KOPT-K1 (cell line): ENCODE results near the gene PUM2.
"Not testable (repeated sequence)": the region's sequence is repeated elsewhere in the genome, so short reads cannot be mapped to it uniquely, and the experiment has no call there.

Experiments
- H3K27ac ChIP-seq: fragments of 200-600 bp; sonication (generic); 2 replicates; pipeline ENCODE4 v1.5.1; 2016; ENCODE audit warnings: antibody characterized with exemption, mild to moderate bottlenecking, low read depth, low read length; ENCODE audit not compliant: poor library complexity, severe bottlenecking
- H3K36me3 ChIP-seq: fragments of 200-600 bp; sonication (generic); 2 replicates; pipeline ENCODE4 v1.5.1; 2017; ENCODE audit warnings: antibody characterized with exemption, mild to moderate bottlenecking, low read length, moderate library complexity; ENCODE audit not compliant: insufficient read depth
- H3K9me3 ChIP-seq: fragments of 200-600 bp; sonication (generic); 2 replicates; pipeline ENCODE4 v1.5.1; 2017; ENCODE audit warnings: antibody characterized with exemption, low read length, mild to moderate bottlenecking; ENCODE audit not compliant: insufficient read depth, poor library complexity, severe bottlenecking

The PUM2 gene

DNA sequence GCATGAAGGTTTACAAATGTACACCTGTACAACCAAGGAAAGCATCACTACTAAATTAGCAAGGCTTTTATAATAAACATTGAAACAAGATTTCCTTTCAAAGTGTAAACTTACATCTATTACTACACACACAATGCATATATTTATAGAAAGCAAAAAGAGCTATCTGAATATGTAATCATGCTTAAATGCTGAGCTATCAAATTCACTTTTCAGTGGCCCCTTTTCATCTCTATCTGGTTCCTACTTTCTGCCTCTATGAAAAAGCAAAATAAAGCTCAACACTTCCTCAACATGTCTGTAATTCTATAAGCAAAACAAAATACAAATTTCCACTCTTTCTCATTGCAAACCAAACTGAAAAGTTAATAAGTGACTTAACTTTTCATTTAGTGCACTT, 100.2 kb downstream of the PUM2 start:
- Histone ChIP-seq H3K36me3 (peaks cover 99% of the 10 kb centered on the region), H3K27ac (no peak overlapping the region), H3K9me3 (no peaks in the 10 kb centered on the region)

DNA sequence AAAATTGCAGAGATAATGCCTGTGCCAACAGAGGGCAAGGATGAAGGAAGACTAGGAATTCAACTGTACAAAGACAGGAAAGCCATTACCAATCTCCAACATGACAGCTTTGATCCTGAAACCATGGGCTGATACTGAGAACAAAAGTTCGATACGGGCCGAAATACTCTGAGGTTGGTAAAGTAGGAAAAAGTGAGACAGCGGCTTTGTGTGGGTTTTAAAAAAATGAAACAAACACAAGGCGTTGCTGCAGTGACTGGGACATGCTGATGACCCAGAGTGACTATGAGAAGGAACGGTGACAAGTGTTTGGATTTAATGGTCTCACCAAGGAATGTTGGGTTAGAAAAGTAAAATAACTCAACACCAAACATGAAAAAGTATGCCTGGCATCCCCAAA, 101.5 kb downstream of the PUM2 start:
- peaks cover 86% of the 10 kb centered on the region for H3K36me3 ChIP-seq
- H3K9me3 ChIP-seq: no peaks in the 10 kb centered on the region
- no peak overlapping the region for H3K27ac ChIP-seq

DNA sequence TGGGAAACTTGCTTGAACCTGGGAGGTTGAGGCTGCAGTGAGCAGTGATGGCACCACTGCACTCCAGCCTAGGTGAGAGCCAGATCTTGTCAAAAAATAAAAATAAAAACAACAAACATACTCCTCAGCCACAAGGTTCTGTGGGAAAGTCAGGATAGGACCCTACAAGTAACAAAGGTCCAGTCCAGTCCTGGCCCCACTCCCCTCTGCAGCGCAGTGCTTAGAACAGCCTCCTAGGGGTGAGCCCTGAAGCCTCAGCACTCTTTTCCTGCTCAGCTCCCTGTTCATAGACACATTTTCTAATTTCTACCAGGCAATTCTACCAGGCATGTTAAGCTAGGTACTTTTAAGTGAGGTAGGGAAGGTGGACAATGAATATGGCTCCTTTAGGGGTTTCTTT, 103.6 kb downstream of the PUM2 start:
- Histone ChIP-seq H3K9me3 (no peaks in the 10 kb centered on the region), H3K27ac (no peak overlapping the region), H3K36me3 (peaks cover 66% of the 10 kb centered on the region)

DNA sequence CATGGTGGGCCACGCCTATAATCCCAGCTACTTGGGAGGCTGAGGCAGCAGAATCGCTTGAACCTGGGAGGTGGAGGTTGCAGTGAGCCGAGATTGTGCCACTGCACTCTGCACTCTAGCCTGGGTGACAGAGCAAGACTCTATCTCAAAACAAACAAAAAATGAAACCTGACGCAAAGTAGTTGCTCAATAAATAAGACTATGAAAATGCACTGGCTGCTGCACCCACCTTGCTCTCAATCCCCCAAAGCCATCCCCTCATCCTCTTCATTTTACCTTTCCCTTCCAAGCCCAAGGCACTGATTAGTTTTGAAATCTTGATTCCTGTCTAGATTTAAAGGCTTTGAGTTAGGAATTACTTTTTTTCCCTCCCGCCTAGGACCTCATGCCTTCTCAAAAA, 107.0 kb downstream of the PUM2 start:
- not testable (repeated sequence) for H3K9me3 ChIP-seq, H3K27ac ChIP-seq
- peaks cover 31% of the 10 kb centered on the region for H3K36me3 ChIP-seq

DNA sequence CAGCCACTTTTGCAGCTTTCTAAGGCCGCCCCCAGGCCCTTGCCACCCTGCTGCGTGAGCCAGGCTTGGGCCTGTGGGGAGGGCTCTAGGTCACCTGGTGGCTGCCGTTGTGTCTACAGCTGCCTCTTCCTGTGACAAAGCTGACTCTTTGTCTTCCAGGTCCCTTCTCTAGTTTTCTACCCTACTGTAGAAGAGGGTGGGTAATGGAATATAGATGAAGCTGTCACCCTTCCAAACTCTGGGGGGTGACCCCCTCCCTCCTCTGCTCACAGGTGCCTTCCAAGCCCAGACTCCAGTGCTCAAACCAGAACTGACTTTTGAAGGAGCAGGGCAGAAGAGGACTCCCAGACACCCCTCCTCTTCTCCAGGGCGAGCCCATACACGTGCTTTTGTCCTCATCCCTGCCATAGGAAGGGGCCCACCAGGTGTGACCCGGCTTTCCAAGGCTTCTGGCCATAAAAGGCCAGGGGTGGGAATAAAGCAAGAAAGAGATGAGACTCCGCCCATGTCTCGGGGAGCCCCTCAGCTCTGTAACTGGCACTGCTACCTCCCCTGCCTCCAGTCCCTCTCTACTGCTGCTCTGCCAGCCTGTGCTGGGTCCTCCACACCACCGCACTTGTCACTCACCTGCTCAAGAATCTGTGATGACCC, 107.8 kb downstream of the PUM2 start:
- peaks cover 23% of the 10 kb centered on the region for H3K36me3 ChIP-seq
- peaks cover 5% of the 10 kb centered on the region for H3K9me3 ChIP-seq
- no peak overlapping the region for H3K27ac ChIP-seq

DNA sequence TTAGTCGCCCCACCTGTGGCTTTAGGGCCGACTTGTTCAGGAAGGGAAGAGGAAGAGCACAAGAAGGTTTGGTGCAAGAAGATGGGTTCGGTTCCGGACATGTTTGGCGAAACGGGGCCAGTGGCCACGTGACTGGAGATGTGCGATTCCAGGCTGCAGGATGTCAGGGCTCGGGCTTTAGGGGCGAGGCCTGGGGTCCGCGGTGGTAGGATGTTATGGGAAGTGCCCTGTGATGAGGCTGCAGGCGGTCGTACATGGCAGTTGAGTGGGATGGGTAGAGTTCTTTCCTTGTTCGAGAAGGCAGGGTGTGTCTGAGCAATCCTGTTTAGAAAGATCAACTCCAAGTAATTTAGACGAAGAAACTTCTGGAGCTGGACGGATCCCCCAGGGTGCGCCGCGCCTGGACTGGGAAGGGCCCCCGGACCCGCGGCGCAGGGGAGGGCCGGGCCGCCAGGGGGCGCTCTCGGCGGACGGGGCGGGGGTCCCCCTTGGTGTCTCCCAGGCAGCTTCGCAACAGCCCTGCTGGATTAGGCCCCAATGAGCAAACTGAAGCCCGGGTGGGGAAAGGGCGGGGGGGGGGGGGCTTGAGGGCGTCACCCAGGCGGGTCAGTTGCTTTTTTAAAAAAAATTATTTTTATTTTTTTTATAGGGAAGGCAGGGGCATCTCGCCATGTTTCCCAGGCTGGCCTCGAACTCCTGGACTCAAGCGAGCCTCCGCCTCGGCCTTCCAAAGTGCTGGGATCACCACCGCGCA, 108.5 kb downstream of the PUM2 start:
- Histone ChIP-seq H3K27ac (no peak overlapping the region), H3K36me3 (peaks cover 16% of the 10 kb centered on the region), H3K9me3 (peaks cover 5% of the 10 kb centered on the region)

DNA sequence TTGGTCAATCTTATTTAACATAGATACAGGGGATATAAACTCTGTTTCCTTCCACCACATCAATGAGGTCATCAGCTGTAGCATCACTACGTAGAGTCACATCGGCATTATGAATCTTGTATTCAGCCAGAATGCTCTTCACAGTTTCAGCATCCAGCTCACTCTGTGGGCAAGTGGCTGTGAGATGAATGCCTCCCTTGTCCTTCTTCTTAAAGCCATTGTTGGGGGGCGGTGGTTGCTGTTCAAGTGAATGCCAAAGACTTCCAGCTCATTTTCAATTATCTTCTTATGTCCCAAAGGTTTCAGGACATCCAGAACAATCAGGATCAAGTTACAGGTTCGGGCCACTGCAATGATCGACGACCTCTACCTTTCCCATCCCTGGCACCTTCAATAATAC, 110.4 kb downstream of the PUM2 start:
- not testable (repeated sequence) for H3K27ac ChIP-seq, H3K36me3 ChIP-seq, H3K9me3 ChIP-seq

DNA sequence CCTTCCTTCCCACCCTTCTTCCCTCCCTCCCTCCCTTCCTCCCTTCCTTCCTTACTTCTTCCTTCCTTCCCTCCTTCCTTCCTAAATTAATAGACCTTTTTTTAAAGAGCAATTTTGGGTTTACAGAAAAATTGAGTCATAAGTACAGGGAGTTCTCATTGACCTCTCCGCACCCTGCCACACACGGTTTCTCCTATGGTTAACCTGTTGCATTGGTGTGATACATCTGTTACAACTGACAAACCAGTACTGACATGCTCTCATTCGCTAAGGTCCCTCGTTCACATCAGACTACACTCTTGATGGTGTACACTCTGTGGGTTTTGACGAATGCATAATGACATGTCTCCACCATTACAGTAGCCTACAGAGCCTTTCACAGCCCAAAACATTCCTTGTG, 114.1 kb downstream of the PUM2 start:
- peaks cover 5% of the 10 kb centered on the region for H3K9me3 ChIP-seq
- H3K36me3 ChIP-seq: no peaks in the 10 kb centered on the region
- no peak overlapping the region for H3K27ac ChIP-seq

DNA sequence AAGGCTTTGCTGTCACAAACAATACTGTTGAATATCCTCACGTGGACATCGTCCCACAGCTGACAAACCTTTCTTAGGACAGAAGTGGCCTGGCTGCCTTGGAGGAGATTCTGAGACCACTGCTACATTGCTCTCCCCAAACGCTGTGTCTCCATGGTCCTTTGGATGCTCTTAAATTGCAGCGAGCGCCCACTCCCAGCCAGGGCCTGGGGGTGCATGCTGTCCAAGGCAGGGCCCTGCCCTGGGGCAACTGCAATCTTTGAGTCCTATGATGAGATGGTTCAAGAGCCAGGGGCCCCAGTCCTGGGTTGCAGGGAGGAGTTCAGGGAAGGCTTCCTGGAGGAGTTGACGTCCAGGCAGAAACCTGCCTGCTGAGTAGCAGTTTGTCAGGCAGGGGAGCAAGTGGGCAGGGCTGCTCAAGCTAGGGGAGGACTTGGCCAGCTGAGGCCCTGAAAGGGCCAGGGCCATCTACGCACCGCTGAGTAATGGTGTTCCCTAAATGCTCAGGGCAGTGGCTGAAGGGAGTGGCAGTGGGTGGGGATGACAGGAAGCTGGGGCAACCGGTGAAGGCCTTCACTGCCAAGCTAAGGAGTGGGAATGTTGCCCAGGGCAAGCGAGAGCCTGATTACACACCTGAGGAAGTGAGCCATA, 114.9 kb downstream of the PUM2 start:
- Histone ChIP-seq H3K27ac (no peak overlapping the region), H3K9me3 (peaks cover 5% of the 10 kb centered on the region), H3K36me3 (no peaks in the 10 kb centered on the region)

DNA sequence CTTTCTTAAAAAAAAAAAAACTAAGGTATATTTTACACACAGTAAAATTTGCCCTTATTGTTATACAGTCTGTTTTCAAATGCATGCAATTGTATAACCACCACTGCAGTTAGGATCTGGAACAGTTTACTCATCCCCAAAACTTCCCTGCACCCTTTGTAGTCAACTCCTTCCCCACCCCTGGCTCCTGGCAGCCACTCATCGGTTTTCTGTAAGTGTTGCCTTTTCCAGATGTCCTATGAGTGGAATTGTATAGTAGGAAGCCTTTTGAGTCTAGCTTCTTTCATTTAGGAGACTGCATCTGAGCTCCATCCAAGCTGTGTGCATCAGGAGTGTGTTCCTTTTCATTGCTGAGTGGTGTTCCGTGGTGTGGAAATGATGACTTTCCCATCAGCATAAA, 116.0 kb downstream of the PUM2 start:
- not testable (repeated sequence) for H3K36me3 ChIP-seq, H3K27ac ChIP-seq, H3K9me3 ChIP-seq

DNA sequence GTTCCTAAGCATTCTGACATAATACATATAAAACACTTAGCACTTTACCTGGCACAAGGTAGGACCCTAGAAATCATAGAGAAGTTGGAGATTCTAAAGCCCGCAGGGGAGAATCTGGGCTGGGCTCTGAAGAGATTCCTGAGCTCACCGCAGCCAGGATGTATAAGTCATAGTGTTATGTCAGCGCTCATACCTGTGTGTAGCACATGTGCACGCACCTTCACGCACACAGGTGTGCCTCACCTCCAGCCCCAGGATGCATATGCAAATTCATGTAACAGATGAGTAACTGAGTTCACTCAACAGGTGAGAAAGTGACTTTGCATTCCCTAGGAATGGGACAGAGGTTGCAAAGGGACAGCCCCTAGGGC, 117.8 kb downstream of the PUM2 start:
- Histone ChIP-seq H3K9me3 (peaks cover under 1% of the 10 kb centered on the region), H3K27ac (no peak overlapping the region), H3K36me3 (no peaks in the 10 kb centered on the region)

DNA sequence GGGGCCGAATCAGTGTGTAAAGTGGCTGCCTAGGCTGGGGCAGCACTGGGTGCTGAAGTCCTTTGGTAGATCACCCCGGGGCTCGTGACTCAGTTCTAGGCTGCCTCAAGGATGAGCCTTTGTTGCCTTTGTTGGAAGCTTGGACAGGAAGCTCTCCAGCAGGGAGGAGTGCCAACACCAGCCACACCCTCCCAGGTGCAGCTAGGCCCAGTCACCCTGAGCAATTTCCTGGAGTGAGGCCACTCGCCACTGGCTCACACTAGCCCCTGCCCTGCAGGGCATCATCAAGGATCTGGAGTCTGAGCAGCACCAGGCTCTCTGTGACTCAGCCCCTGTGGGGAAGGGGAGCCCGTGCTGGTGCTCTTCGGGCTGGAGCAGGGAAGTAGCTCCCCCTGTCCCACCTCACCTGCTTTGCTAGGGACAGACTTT, 119.0 kb downstream of the PUM2 start:
- Histone ChIP-seq H3K9me3 (no peaks in the 10 kb centered on the region), H3K36me3 (no peaks in the 10 kb centered on the region), H3K27ac (no peak overlapping the region)

DNA sequence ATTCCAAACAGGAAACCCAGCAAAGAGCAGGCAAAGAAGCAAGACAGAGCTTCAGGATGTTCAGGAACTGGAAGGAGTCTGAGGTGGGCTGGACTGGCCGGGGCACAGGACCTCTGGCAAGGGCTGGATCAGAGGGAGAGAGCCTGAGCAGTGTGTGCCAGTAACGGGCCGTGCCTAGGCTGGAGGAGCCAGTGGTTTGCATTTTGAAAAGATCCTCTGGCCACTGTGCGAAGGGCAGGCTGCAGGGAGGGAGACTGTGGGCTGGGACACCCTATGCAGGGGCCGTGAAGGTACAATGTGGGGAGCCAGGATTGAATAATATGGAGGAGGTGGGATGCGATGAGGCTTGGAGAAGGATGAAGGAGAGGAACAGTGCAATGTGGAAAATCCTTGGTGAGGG, 119.5 kb downstream of the PUM2 start:
- no peaks in the 10 kb centered on the region for H3K36me3 ChIP-seq
- no peak overlapping the region for H3K27ac ChIP-seq

DNA sequence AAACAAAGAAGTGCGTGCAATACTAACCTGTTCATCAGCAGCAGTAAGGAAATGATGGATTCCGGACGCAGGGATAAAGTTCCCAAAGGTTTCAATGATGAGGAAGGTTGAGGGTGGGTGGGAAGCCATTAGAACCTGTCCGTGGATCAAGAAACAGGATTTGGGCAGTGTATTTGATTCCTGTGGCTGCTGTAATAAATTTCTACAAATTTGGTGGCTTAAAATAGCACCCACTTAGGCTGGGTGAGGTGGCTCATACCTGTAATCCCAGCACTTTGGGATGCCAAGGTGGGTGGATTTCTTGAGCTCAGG, 120.6 kb downstream of the PUM2 start:
- H3K27ac ChIP-seq: no peak overlapping the region
- no peaks in the 10 kb centered on the region for H3K36me3 ChIP-seq
- H3K9me3 ChIP-seq: no peaks in the 10 kb centered on the region

More for the DNA sequence above, 119.5 kb downstream of the PUM2 start:
- H3K9me3 ChIP-seq: no peaks in the 10 kb centered on the region

DNA sequence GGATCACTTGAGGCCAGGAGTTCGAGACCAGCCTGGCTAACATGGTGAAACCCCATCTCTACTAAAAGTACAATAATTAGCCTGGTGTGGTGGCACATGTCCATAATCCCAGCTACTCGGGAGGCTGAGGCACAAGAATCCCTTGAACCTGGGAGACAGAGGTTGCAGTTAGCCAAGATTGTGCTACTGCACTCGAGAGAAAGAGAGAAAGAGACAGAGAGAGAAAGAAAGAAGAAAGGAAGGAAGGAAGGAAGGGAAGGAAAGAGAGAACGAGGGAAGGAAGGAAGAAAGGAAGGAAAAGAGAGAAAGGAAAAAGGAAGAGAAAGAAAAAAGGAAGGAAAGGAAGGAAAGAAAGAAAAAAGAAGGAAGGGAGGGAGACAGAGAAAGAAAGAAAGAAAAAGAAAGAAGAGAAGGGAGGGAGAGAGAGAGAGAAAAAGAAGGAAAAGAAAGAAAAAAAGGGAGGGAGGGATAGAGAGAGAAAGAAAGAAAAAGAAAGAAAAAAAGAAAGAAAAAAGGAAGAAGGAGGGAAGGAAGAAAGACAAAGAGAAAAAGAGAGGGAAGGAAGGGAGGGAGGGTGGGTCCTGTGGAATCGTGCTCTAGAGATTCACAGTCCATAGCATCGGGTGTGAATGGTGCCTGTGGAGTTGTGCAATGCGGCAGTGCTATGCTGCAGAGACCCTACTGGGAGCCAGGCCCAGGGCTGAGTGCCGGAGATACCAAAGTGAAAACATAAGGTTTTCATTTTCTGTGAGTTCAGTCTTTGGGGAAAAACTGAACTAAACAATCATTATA, 121.1 kb downstream of the PUM2 start:
- Histone ChIP-seq H3K36me3 (no peaks in the 10 kb centered on the region), H3K9me3 (no peaks in the 10 kb centered on the region), H3K27ac (no peak overlapping the region)
